ENCODE measurements around the gene PPP1R13L. TPM values are rescaled to one million over a fixed set of nuclear protein-coding genes. Genes with fewer than 3 reads are reported as not detected.

PPP1R13L gene
- total RNA-seq, 2 experiments from 2014 or later: 7.8 to 15.5 TPM

GRCh38 chr19:45451131-45451849 lies 46.4 kb upstream of the PPP1R13L start:
- POLR2A ChIA-PET: no interaction called here
- Histone ChIP-seq H3K79me2 (ENCODE audit: insufficient read depth, low read depth, low read length) (no peaks in the 10 kb centered on the region), H3K27ac (ENCODE audit: low read depth, low read length, poor library complexity, severe bottlenecking) (peak overlapping the region; percentile 73), H3K4me3 (ENCODE audit: low read depth, low read length, poor library complexity, severe bottlenecking) (peak overlapping the region; percentile 80), H3K4me2 (ENCODE audit: low read length) (peak overlapping the region; percentile 99), H4K20me1 (ENCODE audit: insufficient read depth, low read length) (no peaks in the 10 kb centered on the region), H2AFZ (ENCODE audit: low read length) (peak overlapping the region; percentile 76), H3K36me3 (ENCODE audit: insufficient read depth, low read length) (no peaks in the 10 kb centered on the region), H3K9me2 (ENCODE audit: insufficient read depth, low read length) (no peaks in the 10 kb centered on the region), H3K9me3 (ENCODE audit: low read length) (no peaks in the 10 kb centered on the region), H3K4me1 (ENCODE audit: insufficient read depth, low read length, poor library complexity, severe bottlenecking) (peaks cover 69% of the 10 kb centered on the region)
- TF ChIP-seq CTCF (conservative IDR thresholded peaks at IDR 0.05; ENCODE audit: low read length): no peak
- DNase-seq (ENCODE audit: low spot score): peak; percentile 72
- BruUV-seq (replicated peaks): no TSS peak
- CTCF ChIA-PET (ENCODE audit: unreplicated experiment): no interaction called here
- intact Hi-C loops (cut with micrococcal nuclease; ENCODE audit: unreplicated experiment): loop anchor here (2.0 kb wide), 1 partner anchor 18 kb away; no protein-coding TSS in a partner anchor

GRCh38 chr19:45450012-45450333 lies 45.1 kb upstream of the PPP1R13L start:
- no peaks in the 10 kb centered on the region for H3K9me2 ChIP-seq (ENCODE audit: insufficient read depth, low read length)
- no TSS peak for BruUV-seq (replicated peaks)
- no peaks in the 10 kb centered on the region for H4K20me1 ChIP-seq (ENCODE audit: insufficient read depth, low read length)
- CTCF ChIA-PET (ENCODE audit: unreplicated experiment): no interaction called here
- intact Hi-C loops (cut with micrococcal nuclease; ENCODE audit: unreplicated experiment): loop anchor here (2.0 kb wide), 1 partner anchor 19 kb away; no protein-coding TSS in a partner anchor
- TF ChIP-seq CTCF (conservative IDR thresholded peaks at IDR 0.05; ENCODE audit: low read length) (no peak), EZH2phosphoT487 (IDR thresholded peaks at IDR 0.05; ENCODE audit: borderline replicate concordance, low read depth, low read length) (no peak)
- POLR2A ChIA-PET: no interaction called here
- H3K36me3 ChIP-seq (ENCODE audit: insufficient read depth, low read length): no peaks in the 10 kb centered on the region
- peak overlapping the region; percentile 80 for H3K4me3 ChIP-seq (ENCODE audit: low read depth, low read length, poor library complexity, severe bottlenecking)
- DNase-seq (ENCODE audit: low spot score): no peak
- peak overlapping the region; percentile 73 for H3K4me2 ChIP-seq (ENCODE audit: low read length)
- peak overlapping the region; percentile 49 for H3K27ac ChIP-seq (ENCODE audit: low read depth, low read length, poor library complexity, severe bottlenecking)
- H3K79me2 ChIP-seq (ENCODE audit: insufficient read depth, low read depth, low read length): no peaks in the 10 kb centered on the region
- peak overlapping the region; percentile 43 for H2AFZ ChIP-seq (ENCODE audit: low read length)
- H3K9me3 ChIP-seq (ENCODE audit: low read length): no peaks in the 10 kb centered on the region
- peaks cover 60% of the 10 kb centered on the region for H3K4me1 ChIP-seq (ENCODE audit: insufficient read depth, low read length, poor library complexity, severe bottlenecking)

GRCh38 chr19:45448887-45449299 lies 44.0 kb upstream of the PPP1R13L start:
- H3K4me2 ChIP-seq (ENCODE audit: low read length): peak overlapping the region; percentile 73; the same call in 1 of the 2 replicates
- POLR2A ChIA-PET: no interaction called here
- CTCF ChIA-PET (ENCODE audit: unreplicated experiment): no interaction called here

More at GRCh38 chr19:45448887-45449299, 44.0 kb upstream of the PPP1R13L start:
- DNase-seq (ENCODE audit: low spot score): no peak
- Histone ChIP-seq H4K20me1 (ENCODE audit: insufficient read depth, low read length) (no peaks in the 10 kb centered on the region), H3K27ac (ENCODE audit: low read depth, low read length, poor library complexity, severe bottlenecking) (no peak overlapping the region), H3K9me2 (ENCODE audit: insufficient read depth, low read length) (no peaks in the 10 kb centered on the region), H3K36me3 (ENCODE audit: insufficient read depth, low read length) (no peaks in the 10 kb centered on the region), H3K4me3 (ENCODE audit: low read depth, low read length, poor library complexity, severe bottlenecking) (no peak overlapping the region), H3K9me3 (ENCODE audit: low read length) (no peaks in the 10 kb centered on the region), H2AFZ (ENCODE audit: low read length) (no peak overlapping the region), H3K4me1 (ENCODE audit: insufficient read depth, low read length, poor library complexity, severe bottlenecking) (peaks cover 58% of the 10 kb centered on the region), H3K79me2 (ENCODE audit: insufficient read depth, low read depth, low read length) (no peaks in the 10 kb centered on the region)
- BruUV-seq (replicated peaks): no TSS peak
- no peak for TF ChIP-seq EZH2phosphoT487 (IDR thresholded peaks at IDR 0.05; ENCODE audit: borderline replicate concordance, low read depth, low read length)
- TF ChIP-seq CTCF (conservative IDR thresholded peaks at IDR 0.05; ENCODE audit: low read length): no peak
- intact Hi-C loops (cut with micrococcal nuclease; ENCODE audit: unreplicated experiment): no loop called here

Measured in OCI-LY7 (cell line).